Liver (tissue), 9 donors: ENCODE results near the gene MMP14. TPM values are rescaled to one million over a fixed set of nuclear protein-coding genes. Genes with fewer than 3 reads are reported as not detected.
A peak's percentile ranks its signal among the peaks of the same experiment; 100 is the strongest.

Experiments
- DNase-seq: peaks from one replicate; pipeline ENCODE4 v3.0.0-alpha.2; 2017; ENCODE audit warnings: low spot score
- H3K27ac ChIP-seq, 2 donors: one replicate each; pipeline ENCODE4 v1.7.0; 2013; ENCODE audit warnings: inconsistent platforms in 2 of 2, low read length in 2 of 2, control low read depth in 1 of 2, low read depth in 1 of 2, mild to moderate bottlenecking in 1 of 2
- H3K27me3 ChIP-seq, 4 donors: one replicate each; pipeline versions ENCODE4 v1.6.1 to v1.7.0; 2013; ENCODE audit warnings: low read length in 3 of 4, inconsistent platforms in 1 of 4, mild to moderate bottlenecking in 1 of 4, moderate library complexity in 1 of 4; ENCODE audit not compliant: control insufficient read depth in 4 of 4, insufficient read depth in 4 of 4
- H3K36me3 ChIP-seq, 4 donors: one replicate each; pipeline versions ENCODE4 v1.6.1 to v1.7.0; 2013; ENCODE audit warnings: low read length in 3 of 4, mild to moderate bottlenecking in 3 of 4, low read depth in 1 of 4, moderate library complexity in 1 of 4; ENCODE audit not compliant: control insufficient read depth in 4 of 4, insufficient read depth in 3 of 4
- H3K4me1 ChIP-seq, 4 donors: one replicate each; pipeline versions ENCODE4 v1.6.1 to v1.7.0; 2013; ENCODE audit warnings: low read length in 3 of 4, mild to moderate bottlenecking in 3 of 4, moderate library complexity in 1 of 4; ENCODE audit not compliant: control insufficient read depth in 4 of 4, insufficient read depth in 4 of 4
- H3K4me3 ChIP-seq, 3 donors: one replicate each; pipeline versions ENCODE4 v1.6.1 to v1.7.0; 2013; ENCODE audit warnings: low read length in 3 of 3, control low read depth in 1 of 3, low read depth in 1 of 3, mild to moderate bottlenecking in 1 of 3
- H3K9ac ChIP-seq, 2 donors: one replicate each; pipeline ENCODE4 v1.7.0; 2013; ENCODE audit warnings: low read length in 2 of 2, mild to moderate bottlenecking in 2 of 2, moderate library complexity in 2 of 2, control low read depth in 1 of 2, low read depth in 1 of 2
- H3K9me3 ChIP-seq, 4 donors: one replicate each; pipeline versions ENCODE4 v1.6.1 to v1.7.0; 2013; ENCODE audit warnings: low read length in 3 of 4; ENCODE audit not compliant: control insufficient read depth in 4 of 4
- ATF3 ChIP-seq: IDR thresholded peaks from 2 replicates; pipeline ENCODE4 v1.6.1; 2016; ENCODE audit warnings: antibody characterized with exemption
- CTCF ChIP-seq: fragments of 150-350 bp; IDR thresholded peaks from 2 replicates; pipeline ENCODE4 v1.5.1; 2017; ENCODE audit warnings: improper control_type of control experiment, low read depth, low read length; ENCODE audit not compliant: missing input control
- EGR1 ChIP-seq, 2 donors: IDR thresholded peaks; 2 replicates each; pipeline ENCODE4 v1.6.1; 2016 to 2018; ENCODE audit warnings: antibody characterized with exemption in 2 of 2, low read depth in 2 of 2
- FOXA1 ChIP-seq: IDR thresholded peaks from 2 replicates; pipeline ENCODE4 v1.6.1; 2016; ENCODE audit warnings: antibody characterized with exemption
- FOXA2 ChIP-seq: IDR thresholded peaks from 2 replicates; pipeline ENCODE4 v1.6.1; 2016; ENCODE audit warnings: antibody characterized with exemption
- GABPA ChIP-seq, 2 donors: IDR thresholded peaks in 1 of 2; conservative IDR thresholded peaks in 1 of 2; 2 replicates each; pipeline ENCODE4 v1.6.1; 2016; ENCODE audit warnings: antibody characterized with exemption in 2 of 2, mild to moderate bottlenecking in 1 of 2, moderate library complexity in 1 of 2
- HNF4A ChIP-seq, 2 donors: conservative IDR thresholded peaks; 2 replicates each; pipeline ENCODE4 v1.6.1; 2016; ENCODE audit warnings: antibody characterized with exemption in 2 of 2, mild to moderate bottlenecking in 2 of 2
- HNF4G ChIP-seq: IDR thresholded peaks from 2 replicates; pipeline ENCODE4 v1.6.1; 2016; ENCODE audit warnings: antibody characterized with exemption
- JUND ChIP-seq, 2 donors: IDR thresholded peaks; 2 replicates each; pipeline ENCODE4 v1.6.1; 2016; ENCODE audit warnings: antibody characterized with exemption in 2 of 2
- MAX ChIP-seq: IDR thresholded peaks from 2 replicates; pipeline ENCODE4 v1.6.1; 2016; ENCODE audit warnings: antibody characterized with exemption
- NR2F2 ChIP-seq: IDR thresholded peaks from 2 replicates; pipeline ENCODE4 v1.6.1; 2016; ENCODE audit warnings: antibody characterized with exemption
- RAD21 ChIP-seq, 2 donors: IDR thresholded peaks; 2 replicates each; pipeline ENCODE4 v1.6.1; 2016; ENCODE audit warnings: antibody characterized with exemption in 2 of 2, mild to moderate bottlenecking in 2 of 2
- REST ChIP-seq: IDR thresholded peaks from 2 replicates; pipeline ENCODE4 v1.6.1; 2016; ENCODE audit warnings: antibody characterized with exemption, mild to moderate bottlenecking
- RXRA ChIP-seq, 2 donors: IDR thresholded peaks; 2 replicates each; pipeline ENCODE4 v1.6.1; 2017 to 2018; ENCODE audit warnings: antibody characterized with exemption in 2 of 2, mild to moderate bottlenecking in 1 of 2
- SP1 ChIP-seq: IDR thresholded peaks from 2 replicates; pipeline ENCODE4 v1.6.1; 2018; ENCODE audit warnings: antibody characterized with exemption, mild to moderate bottlenecking
- TAF1 ChIP-seq: conservative IDR thresholded peaks from 2 replicates; pipeline ENCODE4 v1.6.1; 2016; ENCODE audit warnings: antibody characterized with exemption, mild to moderate bottlenecking
- YY1 ChIP-seq: IDR thresholded peaks from 2 replicates; pipeline ENCODE4 v1.6.1; 2016; ENCODE audit warnings: antibody characterized with exemption, mild to moderate bottlenecking
- ZBTB33 ChIP-seq: IDR thresholded peaks from 2 replicates; pipeline ENCODE4 v1.6.1; 2016; ENCODE audit warnings: antibody characterized with exemption
- WGBS: extraction: QIAGEN DNeasy Blood & Tissue Kit; methylation state at CpG from one replicate; pipeline ENCODE4 v1.1.7; 2013; 5-methylcytosine and 5-hydroxymethylcytosine counted together
- polyA plus RNA-seq, 2 donors: library from polyadenylated mRNA; stranded (reverse) in 1 of 2; unstranded in 1 of 2; fragments of 200-250 nt in 1 of 2; fragments of >200 nt in 1 of 2; fragmentation: Nextera tagmentation in 1 of 2; extraction: Ambion mirVana in 1 of 2; gene quantifications; one replicate each; pipeline versions ENCODE4 v1.2.1 to v1.2.3, GENCODE V29; 2013 to 2015
- total RNA-seq, 2 donors: library from RNA; depleted of rRNA; stranded (reverse); fragments of >200 nt; gene quantifications; one replicate each; pipeline ENCODE4 v1.2.3, GENCODE V29; 2014
- donor health status: healthy.
- donor health status: healthy.
- donor health status: healthy.
- donor health status: healthy.
- donor health status: healthy.

Gene MMP14
- total and polyA plus RNA-seq, 4 donors: 0.86 to 10.6 (median 8.0) TPM

- no peak for TF ChIP-seq ATF3
- TF ChIP-seq TAF1: no peak
- no peak for TF ChIP-seq FOXA2
- TF ChIP-seq YY1: no peak
- DNase-seq: no peak
- no peaks in the 10 kb centered on the region for H3K27me3 ChIP-seq
- no peaks in the 10 kb centered on the region for H3K9me3 ChIP-seq
- H3K36me3 ChIP-seq: no peaks in the 10 kb centered on the region
- H3K9ac ChIP-seq: no peak overlapping the region
- no peak overlapping the region for H3K4me3 ChIP-seq
- no peak overlapping the region for H3K27ac ChIP-seq
- WGBS: 78% methylated on average over 9 of the region's 9 CpGs
- H3K4me1 ChIP-seq: no peaks in the 10 kb centered on the region
These were observed 23.2 kb upstream of the MMP14 start for GRCh38 chr14:22813145-22813544.

GRCh38 chr14:22814373-22814772, 22.0 kb upstream of the MMP14 start:
- no peak overlapping the region for H3K9ac ChIP-seq
- 75% methylated on average over 7 of the region's 7 CpGs for WGBS
- H3K27me3 ChIP-seq: no peaks in the 10 kb centered on the region
- H3K27ac ChIP-seq: no peak overlapping the region
- DNase-seq: no peak
- TF ChIP-seq GABPA (IDR thresholded peaks at IDR 0.05 in 1 of 2, conservative IDR thresholded peaks at IDR 0.05 in 1 of 2) (no peak), REST (no peak), TAF1 (no peak), EGR1 (IDR thresholded peaks at IDR 0.05; ENCODE audit: low read depth in 2 of 2) (no peak), CTCF (no peak), HNF4G (no peak), ATF3 (no peak), NR2F2 (no peak), YY1 (no peak), SP1 (no peak), RAD21 (IDR thresholded peaks at IDR 0.05) (no peak), JUND (IDR thresholded peaks at IDR 0.05) (no peak), FOXA2 (no peak), HNF4A (conservative IDR thresholded peaks at IDR 0.05) (no peak), ZBTB33 (no peak), MAX (no peak), RXRA (IDR thresholded peaks at IDR 0.05) (no peak), FOXA1 (no peak)
- H3K4me1 ChIP-seq: no peaks in the 10 kb centered on the region
- H3K9me3 ChIP-seq: no peaks in the 10 kb centered on the region
- H3K36me3 ChIP-seq: no peaks in the 10 kb centered on the region
- H3K4me3 ChIP-seq: peak overlapping the region in 1 of 3 donors; percentile 27
